ENCODE results near the gene NXPH3.
A peak's percentile ranks its signal among the peaks of the same experiment; 100 is the strongest.

Gene NXPH3

DNA sequence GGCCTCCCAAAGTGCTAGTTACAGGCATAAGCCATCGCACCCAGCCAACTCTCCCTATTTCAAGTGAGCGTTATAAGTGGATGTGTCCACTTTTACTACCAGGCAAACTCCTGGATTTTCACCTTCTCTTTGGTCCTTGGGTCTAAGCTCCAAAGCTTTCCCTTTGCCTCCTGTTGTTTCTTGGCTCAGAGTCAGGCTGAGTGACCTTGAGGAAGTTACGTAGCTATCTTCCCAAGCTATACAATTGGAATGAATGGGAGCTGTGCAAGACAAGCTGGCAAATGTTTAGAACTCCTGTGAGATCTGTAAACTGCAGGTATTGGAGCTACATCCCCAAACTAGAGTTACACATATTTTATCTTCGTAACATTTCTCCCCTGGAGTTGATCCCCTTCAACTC is 20.3 kb downstream of the NXPH3 start:
- no peak for TF ChIP-seq ZNF2 (tag by site-specific recombination; IDR thresholded peaks at IDR 0.05)
- 0 out of 2 replicates have a peak, but pooled peaks have one; percentile 21 for TF ChIP-seq PRDM1 (tag by site-specific recombination; IDR thresholded peaks at IDR 0.05)
- TF ChIP-seq SETDB1 (IDR thresholded peaks at IDR 0.05; ENCODE audit: insufficient read length, low read length): no peak
- CTCF ChIA-PET: interaction anchor here (0.5 to 1.4 kb wide), 3 partner anchors 20 to 100 kb away, joined by 3 to 8 read pairs (median 3); partner anchors contain the start of gene NXPH3
- Histone ChIP-seq H3K27ac (ENCODE audit: extremely low read depth, low read depth, low read length) (no peak overlapping the region), H3K4me3 (ENCODE audit: low read depth, low read length) (no peak overlapping the region), H3K4me1 (ENCODE audit: control insufficient read depth, insufficient read depth, low read length) (no peaks in the 10 kb centered on the region), H3K36me3 (ENCODE audit: control insufficient read depth in 2 of 2, insufficient read depth in 1 of 2, low read length in 2 of 2) (peaks cover 11 to 57% of the 10 kb centered on the region in 2 experiments), H3K9me3 (ENCODE audit: control insufficient read depth, insufficient read depth, low read depth, low read length) (no peaks in the 10 kb centered on the region)
- POLR2A ChIA-PET: no interaction called here

DNA sequence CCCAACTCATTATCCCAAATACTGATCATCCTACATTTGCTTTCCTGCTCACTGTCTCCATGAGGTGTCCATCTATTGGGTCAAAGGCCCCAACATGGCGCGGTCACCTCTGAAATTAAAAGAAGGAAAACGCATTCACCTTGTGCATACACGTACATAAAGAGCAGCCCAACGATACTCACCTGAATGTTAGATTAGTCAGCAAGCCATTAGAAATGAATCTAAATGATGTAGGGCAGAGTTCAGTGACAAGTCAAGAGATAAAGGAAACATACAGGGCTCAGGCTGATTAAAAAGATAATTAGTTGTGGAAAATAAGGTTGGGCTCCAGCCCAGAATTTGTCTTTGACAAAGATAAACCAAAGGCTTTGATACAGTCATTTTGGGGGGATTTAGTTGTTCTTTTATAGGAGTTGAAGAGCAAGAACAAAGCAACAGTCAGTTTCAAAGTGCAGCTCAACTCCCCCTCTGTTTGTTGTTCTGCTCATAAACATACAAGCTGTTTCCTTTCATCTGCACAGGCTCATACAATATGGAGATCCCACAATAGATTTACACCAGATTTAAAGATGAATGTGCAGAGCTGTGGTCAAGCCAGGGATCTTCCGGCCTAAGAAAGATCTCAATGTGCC is 21.1 kb downstream of the NXPH3 start:
- Histone ChIP-seq H3K4me3 (ENCODE audit: low read depth, low read length) (no peak overlapping the region), H3K9me3 (ENCODE audit: control insufficient read depth, insufficient read depth, low read depth, low read length) (no peaks in the 10 kb centered on the region), H3K4me1 (ENCODE audit: control insufficient read depth, insufficient read depth, low read length) (no peaks in the 10 kb centered on the region), H3K36me3 (ENCODE audit: control insufficient read depth in 2 of 2, insufficient read depth in 1 of 2, low read length in 2 of 2) (peaks cover 19 to 64% of the 10 kb centered on the region in 2 experiments), H3K27ac (ENCODE audit: extremely low read depth, low read depth, low read length) (no peak overlapping the region)
- ChIA-PET POLR2A (interaction anchor here (0.6 kb wide), 1 partner anchor 94 kb away, joined by 5 read pairs; no protein-coding TSS in a partner anchor), CTCF (interaction anchor here (1.4 to 1.6 kb wide), 3 partner anchors 20 to 99 kb away, joined by 4 to 8 read pairs (median 8); no protein-coding TSS in a partner anchor)
- TF ChIP-seq, protein P1, sequence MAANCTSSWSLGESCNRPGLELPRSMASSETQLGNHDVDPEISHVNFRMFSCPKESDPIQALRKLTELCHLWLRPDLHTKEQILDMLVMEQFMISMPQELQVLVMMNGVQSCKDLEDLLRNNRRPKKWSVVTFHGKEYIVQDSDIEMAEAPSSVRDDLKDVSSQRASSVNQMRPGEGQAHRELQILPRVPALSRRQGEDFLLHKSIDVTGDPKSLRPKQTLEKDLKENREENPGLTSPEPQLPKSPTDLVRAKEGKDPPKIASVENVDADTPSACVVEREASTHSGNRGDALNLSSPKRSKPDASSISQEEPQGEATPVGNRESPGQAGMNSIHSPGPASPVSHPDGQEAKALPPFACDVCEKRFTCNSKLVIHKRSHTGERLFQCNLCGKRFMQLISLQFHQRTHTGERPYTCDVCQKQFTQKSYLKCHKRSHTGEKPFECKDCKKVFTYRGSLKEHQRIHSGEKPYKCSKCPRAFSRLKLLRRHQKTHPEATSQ (tag by site-specific recombination; IDR thresholded peaks at IDR 0.05): no peak
- no peak for TF ChIP-seq ZNF610 (tag by site-specific recombination; IDR thresholded peaks at IDR 0.05; ENCODE audit: borderline replicate concordance)
- no peak for TF ChIP-seq ZNF423 (tag by site-specific recombination; IDR thresholded peaks at IDR 0.05)
- TF ChIP-seq ZNF23 (tag by site-specific recombination; IDR thresholded peaks at IDR 0.05; ENCODE audit: borderline replicate concordance): no peak
- TF ChIP-seq ZNF174 (tag by site-specific recombination; IDR thresholded peaks at IDR 0.05): no peak
- no peak for TF ChIP-seq EGR2 (tag by site-specific recombination; IDR thresholded peaks at IDR 0.05; ENCODE audit: low read depth)
- no peak for TF ChIP-seq ZNF114 (tag by site-specific recombination; IDR thresholded peaks at IDR 0.05)
- TF ChIP-seq HOXA7 (CRISPR knock-in tag; IDR thresholded peaks at IDR 0.05; ENCODE audit: borderline replicate concordance): no peak
- no peak for TF ChIP-seq ZNF112 (tag by site-specific recombination; IDR thresholded peaks at IDR 0.05)
- TF ChIP-seq ZNF530 (tag by site-specific recombination; IDR thresholded peaks at IDR 0.05; ENCODE audit: low read depth): no peak
- no peak for TF ChIP-seq ZNF624 (tag by site-specific recombination; IDR thresholded peaks at IDR 0.05)
- TF ChIP-seq KLF9 (tag by site-specific recombination; IDR thresholded peaks at IDR 0.05; ENCODE audit: low read depth): no peak
- TF ChIP-seq, protein P2, sequence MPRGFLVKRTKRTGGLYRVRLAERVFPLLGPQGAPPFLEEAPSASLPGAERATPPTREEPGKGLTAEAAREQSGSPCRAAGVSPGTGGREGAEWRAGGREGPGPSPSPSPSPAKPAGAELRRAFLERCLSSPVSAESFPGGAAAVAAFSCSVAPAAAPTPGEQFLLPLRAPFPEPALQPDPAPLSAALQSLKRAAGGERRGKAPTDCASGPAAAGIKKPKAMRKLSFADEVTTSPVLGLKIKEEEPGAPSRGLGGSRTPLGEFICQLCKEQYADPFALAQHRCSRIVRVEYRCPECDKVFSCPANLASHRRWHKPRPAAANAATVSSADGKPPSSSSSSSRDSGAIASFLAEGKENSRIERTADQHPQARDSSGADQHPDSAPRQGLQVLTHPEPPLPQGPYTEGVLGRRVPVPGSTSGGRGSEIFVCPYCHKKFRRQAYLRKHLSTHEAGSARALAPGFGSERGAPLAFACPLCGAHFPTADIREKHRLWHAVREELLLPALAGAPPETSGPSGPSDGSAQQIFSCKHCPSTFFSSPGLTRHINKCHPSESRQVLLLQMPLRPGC (tag by site-specific recombination; IDR thresholded peaks at IDR 0.05): no peak
- TF ChIP-seq ZFP37 (tag by site-specific recombination; IDR thresholded peaks at IDR 0.05): no peak
- no peak for TF ChIP-seq ZNF843 (tag by site-specific recombination; IDR thresholded peaks at IDR 0.05)
- TF ChIP-seq, protein P3, sequence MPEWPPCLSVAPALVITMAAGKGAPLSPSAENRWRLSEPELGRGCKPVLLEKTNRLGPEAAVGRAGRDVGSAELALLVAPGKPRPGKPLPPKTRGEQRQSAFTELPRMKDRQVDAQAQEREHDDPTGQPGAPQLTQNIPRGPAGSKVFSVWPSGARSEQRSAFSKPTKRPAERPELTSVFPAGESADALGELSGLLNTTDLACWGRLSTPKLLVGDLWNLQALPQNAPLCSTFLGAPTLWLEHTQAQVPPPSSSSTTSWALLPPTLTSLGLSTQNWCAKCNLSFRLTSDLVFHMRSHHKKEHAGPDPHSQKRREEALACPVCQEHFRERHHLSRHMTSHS (tag by site-specific recombination; IDR thresholded peaks at IDR 0.05): no peak
- TF ChIP-seq ZBTB8A (tag by site-specific recombination; IDR thresholded peaks at IDR 0.05): no peak
- TF ChIP-seq, protein P4, sequence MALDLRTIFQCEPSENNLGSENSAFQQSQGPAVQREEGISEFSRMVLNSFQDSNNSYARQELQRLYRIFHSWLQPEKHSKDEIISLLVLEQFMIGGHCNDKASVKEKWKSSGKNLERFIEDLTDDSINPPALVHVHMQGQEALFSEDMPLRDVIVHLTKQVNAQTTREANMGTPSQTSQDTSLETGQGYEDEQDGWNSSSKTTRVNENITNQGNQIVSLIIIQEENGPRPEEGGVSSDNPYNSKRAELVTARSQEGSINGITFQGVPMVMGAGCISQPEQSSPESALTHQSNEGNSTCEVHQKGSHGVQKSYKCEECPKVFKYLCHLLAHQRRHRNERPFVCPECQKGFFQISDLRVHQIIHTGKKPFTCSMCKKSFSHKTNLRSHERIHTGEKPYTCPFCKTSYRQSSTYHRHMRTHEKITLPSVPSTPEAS (tag by site-specific recombination; IDR thresholded peaks at IDR 0.05): no peak
